ENCODE data around the gene CLIC6.

The CLIC6 gene

DNA sequence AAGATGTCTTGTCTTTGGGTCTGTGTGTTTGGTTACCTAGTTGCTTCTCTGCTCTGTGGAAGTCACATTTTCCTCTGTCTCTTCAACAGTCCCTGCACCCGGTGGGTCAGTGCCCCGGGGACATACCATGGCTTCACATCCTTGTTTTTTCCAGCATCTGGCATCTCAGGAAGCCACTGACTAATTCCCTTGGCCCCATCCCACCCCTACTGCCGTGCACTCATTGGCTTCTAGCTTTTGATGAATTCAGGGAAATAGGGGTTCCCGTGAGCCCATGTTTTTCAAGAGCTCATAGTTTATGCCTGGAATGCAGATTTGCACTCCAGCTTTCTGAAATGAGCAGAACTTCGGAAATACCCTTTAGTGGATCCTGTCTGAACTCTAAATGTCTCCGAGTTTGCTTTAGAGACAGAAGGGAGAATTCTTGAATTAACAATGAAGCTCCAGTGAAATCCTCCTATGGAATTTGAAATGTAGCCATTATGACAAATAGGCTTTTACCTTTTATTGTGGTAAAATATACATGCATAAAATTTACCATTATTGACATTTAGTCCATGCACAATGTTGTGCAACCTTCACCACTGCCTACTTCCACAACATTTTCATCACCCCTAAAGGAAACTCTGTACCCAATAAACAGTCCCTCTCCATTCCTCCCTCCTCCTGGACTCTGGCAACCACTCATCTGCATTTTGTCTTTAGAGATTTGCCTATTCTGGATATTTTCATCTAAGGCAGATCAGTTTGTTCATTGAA, 67.5 kb downstream of the CLIC6 start:
- CTCF ChIA-PET: interaction anchor here (0.6 to 4.8 kb wide), 3 partner anchors 9 to 43 kb away, joined by 3 to 19 read pairs (median 9); no protein-coding TSS in a partner anchor
- no peak overlapping the region for H3K4me3 ChIP-seq (ENCODE audit: low read depth, low read length)
- H3K4me1 ChIP-seq (ENCODE audit: control insufficient read depth, insufficient read depth, low read length): no peaks in the 10 kb centered on the region
- H3K27ac ChIP-seq (ENCODE audit: extremely low read depth, low read depth, low read length): no peak overlapping the region
- TF ChIP-seq, protein P1, sequence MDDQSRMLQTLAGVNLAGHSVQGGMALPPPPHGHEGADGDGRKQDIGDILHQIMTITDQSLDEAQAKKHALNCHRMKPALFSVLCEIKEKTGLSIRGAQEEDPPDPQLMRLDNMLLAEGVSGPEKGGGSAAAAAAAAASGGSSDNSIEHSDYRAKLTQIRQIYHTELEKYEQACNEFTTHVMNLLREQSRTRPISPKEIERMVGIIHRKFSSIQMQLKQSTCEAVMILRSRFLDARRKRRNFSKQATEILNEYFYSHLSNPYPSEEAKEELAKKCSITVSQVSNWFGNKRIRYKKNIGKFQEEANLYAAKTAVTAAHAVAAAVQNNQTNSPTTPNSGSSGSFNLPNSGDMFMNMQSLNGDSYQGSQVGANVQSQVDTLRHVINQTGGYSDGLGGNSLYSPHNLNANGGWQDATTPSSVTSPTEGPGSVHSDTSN (CRISPR knock-in tag; IDR thresholded peaks at IDR 0.05): no peak
- TF ChIP-seq, protein P2, sequence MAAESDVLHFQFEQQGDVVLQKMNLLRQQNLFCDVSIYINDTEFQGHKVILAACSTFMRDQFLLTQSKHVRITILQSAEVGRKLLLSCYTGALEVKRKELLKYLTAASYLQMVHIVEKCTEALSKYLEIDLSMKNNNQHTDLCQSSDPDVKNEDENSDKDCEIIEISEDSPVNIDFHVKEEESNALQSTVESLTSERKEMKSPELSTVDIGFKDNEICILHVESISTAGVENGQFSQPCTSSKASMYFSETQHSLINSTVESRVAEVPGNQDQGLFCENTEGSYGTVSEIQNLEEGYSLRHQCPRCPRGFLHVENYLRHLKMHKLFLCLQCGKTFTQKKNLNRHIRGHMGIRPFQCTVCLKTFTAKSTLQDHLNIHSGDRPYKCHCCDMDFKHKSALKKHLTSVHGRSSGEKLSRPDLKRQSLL (tag by site-specific recombination; IDR thresholded peaks at IDR 0.05): no peak
- TF ChIP-seq ZNF785 (tag by site-specific recombination; IDR thresholded peaks at IDR 0.05) (no peak), ZNF473 (tag by site-specific recombination; IDR thresholded peaks at IDR 0.05) (no peak), ZNF175 (tag by site-specific recombination; IDR thresholded peaks at IDR 0.05) (no peak), ZNF654 (tag by site-specific recombination; IDR thresholded peaks at IDR 0.05; ENCODE audit: low read depth) (no peak), SP3 (tag by site-specific recombination; IDR thresholded peaks at IDR 0.05) (no peak), ZNF792 (tag by site-specific recombination; IDR thresholded peaks at IDR 0.05) (no peak), SETDB1 (IDR thresholded peaks at IDR 0.05; ENCODE audit: insufficient read length, low read length) (no peak), ZNF174 (tag by site-specific recombination; IDR thresholded peaks at IDR 0.05) (no peak), ZNF2 (tag by site-specific recombination; IDR thresholded peaks at IDR 0.05) (no peak), ZNF341 (tag by site-specific recombination; IDR thresholded peaks at IDR 0.05; ENCODE audit: low read depth) (no peak), ZBTB7A (tag by site-specific recombination; IDR thresholded peaks at IDR 0.05; ENCODE audit: low read depth) (no peak), KLF10 (tag by site-specific recombination; IDR thresholded peaks at IDR 0.05) (no peak), ZNF843 (tag by site-specific recombination; IDR thresholded peaks at IDR 0.05) (no peak), SCRT1 (tag by site-specific recombination; IDR thresholded peaks at IDR 0.05; ENCODE audit: borderline replicate concordance) (no peak)
- TF ChIP-seq, protein P3, sequence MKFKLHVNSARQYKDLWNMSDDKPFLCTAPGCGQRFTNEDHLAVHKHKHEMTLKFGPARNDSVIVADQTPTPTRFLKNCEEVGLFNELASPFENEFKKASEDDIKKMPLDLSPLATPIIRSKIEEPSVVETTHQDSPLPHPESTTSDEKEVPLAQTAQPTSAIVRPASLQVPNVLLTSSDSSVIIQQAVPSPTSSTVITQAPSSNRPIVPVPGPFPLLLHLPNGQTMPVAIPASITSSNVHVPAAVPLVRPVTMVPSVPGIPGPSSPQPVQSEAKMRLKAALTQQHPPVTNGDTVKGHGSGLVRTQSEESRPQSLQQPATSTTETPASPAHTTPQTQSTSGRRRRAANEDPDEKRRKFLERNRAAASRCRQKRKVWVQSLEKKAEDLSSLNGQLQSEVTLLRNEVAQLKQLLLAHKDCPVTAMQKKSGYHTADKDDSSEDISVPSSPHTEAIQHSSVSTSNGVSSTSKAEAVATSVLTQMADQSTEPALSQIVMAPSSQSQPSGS (tag by site-specific recombination; IDR thresholded peaks at IDR 0.05; ENCODE audit: low read depth): no peak
- TF ChIP-seq, protein P4, sequence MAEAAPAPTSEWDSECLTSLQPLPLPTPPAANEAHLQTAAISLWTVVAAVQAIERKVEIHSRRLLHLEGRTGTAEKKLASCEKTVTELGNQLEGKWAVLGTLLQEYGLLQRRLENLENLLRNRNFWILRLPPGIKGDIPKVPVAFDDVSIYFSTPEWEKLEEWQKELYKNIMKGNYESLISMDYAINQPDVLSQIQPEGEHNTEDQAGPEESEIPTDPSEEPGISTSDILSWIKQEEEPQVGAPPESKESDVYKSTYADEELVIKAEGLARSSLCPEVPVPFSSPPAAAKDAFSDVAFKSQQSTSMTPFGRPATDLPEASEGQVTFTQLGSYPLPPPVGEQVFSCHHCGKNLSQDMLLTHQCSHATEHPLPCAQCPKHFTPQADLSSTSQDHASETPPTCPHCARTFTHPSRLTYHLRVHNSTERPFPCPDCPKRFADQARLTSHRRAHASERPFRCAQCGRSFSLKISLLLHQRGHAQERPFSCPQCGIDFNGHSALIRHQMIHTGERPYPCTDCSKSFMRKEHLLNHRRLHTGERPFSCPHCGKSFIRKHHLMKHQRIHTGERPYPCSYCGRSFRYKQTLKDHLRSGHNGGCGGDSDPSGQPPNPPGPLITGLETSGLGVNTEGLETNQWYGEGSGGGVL (tag by site-specific recombination; IDR thresholded peaks at IDR 0.05): no peak
- TF ChIP-seq, protein P5, sequence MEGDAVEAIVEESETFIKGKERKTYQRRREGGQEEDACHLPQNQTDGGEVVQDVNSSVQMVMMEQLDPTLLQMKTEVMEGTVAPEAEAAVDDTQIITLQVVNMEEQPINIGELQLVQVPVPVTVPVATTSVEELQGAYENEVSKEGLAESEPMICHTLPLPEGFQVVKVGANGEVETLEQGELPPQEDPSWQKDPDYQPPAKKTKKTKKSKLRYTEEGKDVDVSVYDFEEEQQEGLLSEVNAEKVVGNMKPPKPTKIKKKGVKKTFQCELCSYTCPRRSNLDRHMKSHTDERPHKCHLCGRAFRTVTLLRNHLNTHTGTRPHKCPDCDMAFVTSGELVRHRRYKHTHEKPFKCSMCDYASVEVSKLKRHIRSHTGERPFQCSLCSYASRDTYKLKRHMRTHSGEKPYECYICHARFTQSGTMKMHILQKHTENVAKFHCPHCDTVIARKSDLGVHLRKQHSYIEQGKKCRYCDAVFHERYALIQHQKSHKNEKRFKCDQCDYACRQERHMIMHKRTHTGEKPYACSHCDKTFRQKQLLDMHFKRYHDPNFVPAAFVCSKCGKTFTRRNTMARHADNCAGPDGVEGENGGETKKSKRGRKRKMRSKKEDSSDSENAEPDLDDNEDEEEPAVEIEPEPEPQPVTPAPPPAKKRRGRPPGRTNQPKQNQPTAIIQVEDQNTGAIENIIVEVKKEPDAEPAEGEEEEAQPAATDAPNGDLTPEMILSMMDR (tag by site-specific recombination; IDR thresholded peaks at IDR 0.05): no peak
- POLR2A ChIA-PET: interaction anchor here (1.4 kb wide), 1 partner anchor 152 kb away, joined by 3 read pairs; no protein-coding TSS in a partner anchor
- no peaks in the 10 kb centered on the region for H3K36me3 ChIP-seq (ENCODE audit: control insufficient read depth in 2 of 2, insufficient read depth in 1 of 2, low read length in 2 of 2)
- H3K9me3 ChIP-seq (ENCODE audit: control insufficient read depth, insufficient read depth, low read depth, low read length): no peaks in the 10 kb centered on the region

Data from HEK293 (cell line).